DOHH2 (cell line): ENCODE data around the gene UBE2Z.

Source experiments
- H3F3A ChIP-seq: fragments of 200-600 bp; sonication (generic), shearing (Covaris generic); 2 replicates; pipeline ENCODE4 v1.6.0; 2016; ENCODE audit warnings: antibody characterized with exemption, mild to moderate bottlenecking; ENCODE audit not compliant: control insufficient read depth, insufficient read depth
- H3K27ac ChIP-seq: fragments of 200-600 bp; sonication (generic); 2 replicates; pipeline ENCODE4 v1.5.1; 2014; ENCODE audit warnings: low read depth, mild to moderate bottlenecking, low read length, moderate library complexity
- H3K27me3 ChIP-seq: fragments of 200-600 bp; sonication (generic); 2 replicates; pipeline ENCODE4 v1.6.1; 2014; ENCODE audit warnings: mild to moderate bottlenecking, low read length, mixed read lengths; ENCODE audit not compliant: control insufficient read depth
- H3K36me3 ChIP-seq: fragments of 200-600 bp; sonication (generic); 2 replicates; pipeline ENCODE4 v1.6.1; 2014; ENCODE audit warnings: mild to moderate bottlenecking, low read length, moderate library complexity, mixed read lengths; ENCODE audit not compliant: control insufficient read depth
- H3K4me1 ChIP-seq: fragments of 200-600 bp; sonication (generic); 2 replicates; pipeline ENCODE4 v1.6.1; 2014; ENCODE audit warnings: mild to moderate bottlenecking, low read length, mixed read lengths; ENCODE audit not compliant: control insufficient read depth
- H3K4me2 ChIP-seq: fragments of 200-600 bp; sonication (generic); 2 replicates; pipeline ENCODE4 v1.6.0; 2014; ENCODE audit warnings: mild to moderate bottlenecking, low read length, moderate library complexity
- H3K4me3 ChIP-seq: fragments of 200-600 bp; sonication (generic); 2 replicates; pipeline ENCODE4 v1.5.1; 2014; ENCODE audit warnings: mild to moderate bottlenecking, low read length, mixed read lengths
- H3K79me2 ChIP-seq: fragments of 200-600 bp; sonication (generic); 2 replicates; pipeline ENCODE4 v1.6.1; 2014; ENCODE audit warnings: mild to moderate bottlenecking, low read length, mixed read lengths; ENCODE audit not compliant: control insufficient read depth
- H3K9me2 ChIP-seq: fragments of 200-600 bp; sonication (generic); replicated peaks from 2 replicates; pipeline ENCODE4 v1.6.1; 2014; ENCODE audit warnings: mild to moderate bottlenecking, low read length, mixed read lengths; ENCODE audit not compliant: control insufficient read depth
- H3K9me3 ChIP-seq: fragments of 200-600 bp; sonication (generic); 2 replicates; pipeline ENCODE4 v1.6.1; 2014; ENCODE audit warnings: antibody characterized with exemption, low read length, mixed read lengths; ENCODE audit not compliant: control insufficient read depth, insufficient read depth
- H4K20me1 ChIP-seq: fragments of 200-600 bp; sonication (generic); 2 replicates; pipeline ENCODE4 v1.6.0; 2014; ENCODE audit warnings: low read depth, mild to moderate bottlenecking, antibody characterized with exemption, low read length, moderate library complexity; ENCODE audit not compliant: control insufficient read depth, insufficient read depth
- EZH2phosphoT487 ChIP-seq: fragments of 200-600 bp; sonication (generic); IDR thresholded peaks from 2 replicates; pipeline ENCODE4 v1.6.1; 2017; ENCODE audit warnings: borderline replicate concordance, mild to moderate bottlenecking, antibody characterized with exemption, low read length, moderate library complexity, mixed read lengths
- TF ChIP-seq, protein P1 (sequence below): fragments of 200-600 bp; sonication (generic); IDR thresholded peaks from one replicate; pipeline ENCODE4 v1.5.1; 2014; ENCODE audit warnings: antibody characterized with exemption, mild to moderate bottlenecking, low read depth, low read length; ENCODE audit not compliant: poor library complexity, severe bottlenecking

The UBE2Z gene

DNA sequence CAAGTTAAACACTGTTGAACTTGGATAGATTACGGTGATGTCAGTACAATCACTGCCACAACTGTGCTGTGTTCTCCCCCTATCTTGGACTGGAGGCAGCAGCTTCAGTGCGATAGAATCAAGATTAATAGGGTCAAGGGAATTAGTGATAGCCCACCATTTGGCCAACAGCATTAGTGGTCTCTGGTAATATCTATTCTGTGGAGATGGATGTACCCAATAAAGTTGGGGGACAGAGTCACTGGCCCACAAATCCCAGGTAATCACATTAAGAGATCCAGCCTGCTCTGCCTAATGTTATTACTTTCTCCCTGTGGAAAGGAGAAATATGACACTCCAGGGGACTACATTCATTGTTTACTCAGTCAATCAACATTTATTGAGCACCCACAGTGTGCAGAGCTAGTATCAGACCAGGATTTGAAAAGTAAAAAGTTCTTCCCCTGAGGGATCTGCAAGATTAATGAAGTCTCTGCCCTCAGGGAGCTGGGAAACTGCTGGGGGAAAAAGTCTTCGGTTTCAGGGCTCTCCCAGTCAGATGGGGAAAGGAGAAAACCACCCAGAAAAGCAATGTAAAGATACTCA, 39.2 kb upstream of the UBE2Z start:
- Histone ChIP-seq H4K20me1 (no peaks in the 10 kb centered on the region), H3K9me2 (no peaks in the 10 kb centered on the region), H3K9me3 (no peaks in the 10 kb centered on the region), H3K4me2 (no peak overlapping the region), H3K4me3 (no peak overlapping the region), H3K36me3 (no peaks in the 10 kb centered on the region), H3F3A (no peaks in the 10 kb centered on the region), H3K79me2 (no peaks in the 10 kb centered on the region), H3K27me3 (peaks cover 15% of the 10 kb centered on the region), H3K4me1 (no peaks in the 10 kb centered on the region), H3K27ac (no peak overlapping the region)
- TF ChIP-seq, protein P1, sequence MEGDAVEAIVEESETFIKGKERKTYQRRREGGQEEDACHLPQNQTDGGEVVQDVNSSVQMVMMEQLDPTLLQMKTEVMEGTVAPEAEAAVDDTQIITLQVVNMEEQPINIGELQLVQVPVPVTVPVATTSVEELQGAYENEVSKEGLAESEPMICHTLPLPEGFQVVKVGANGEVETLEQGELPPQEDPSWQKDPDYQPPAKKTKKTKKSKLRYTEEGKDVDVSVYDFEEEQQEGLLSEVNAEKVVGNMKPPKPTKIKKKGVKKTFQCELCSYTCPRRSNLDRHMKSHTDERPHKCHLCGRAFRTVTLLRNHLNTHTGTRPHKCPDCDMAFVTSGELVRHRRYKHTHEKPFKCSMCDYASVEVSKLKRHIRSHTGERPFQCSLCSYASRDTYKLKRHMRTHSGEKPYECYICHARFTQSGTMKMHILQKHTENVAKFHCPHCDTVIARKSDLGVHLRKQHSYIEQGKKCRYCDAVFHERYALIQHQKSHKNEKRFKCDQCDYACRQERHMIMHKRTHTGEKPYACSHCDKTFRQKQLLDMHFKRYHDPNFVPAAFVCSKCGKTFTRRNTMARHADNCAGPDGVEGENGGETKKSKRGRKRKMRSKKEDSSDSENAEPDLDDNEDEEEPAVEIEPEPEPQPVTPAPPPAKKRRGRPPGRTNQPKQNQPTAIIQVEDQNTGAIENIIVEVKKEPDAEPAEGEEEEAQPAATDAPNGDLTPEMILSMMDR = no peak
- no peak for TF ChIP-seq EZH2phosphoT487

DNA sequence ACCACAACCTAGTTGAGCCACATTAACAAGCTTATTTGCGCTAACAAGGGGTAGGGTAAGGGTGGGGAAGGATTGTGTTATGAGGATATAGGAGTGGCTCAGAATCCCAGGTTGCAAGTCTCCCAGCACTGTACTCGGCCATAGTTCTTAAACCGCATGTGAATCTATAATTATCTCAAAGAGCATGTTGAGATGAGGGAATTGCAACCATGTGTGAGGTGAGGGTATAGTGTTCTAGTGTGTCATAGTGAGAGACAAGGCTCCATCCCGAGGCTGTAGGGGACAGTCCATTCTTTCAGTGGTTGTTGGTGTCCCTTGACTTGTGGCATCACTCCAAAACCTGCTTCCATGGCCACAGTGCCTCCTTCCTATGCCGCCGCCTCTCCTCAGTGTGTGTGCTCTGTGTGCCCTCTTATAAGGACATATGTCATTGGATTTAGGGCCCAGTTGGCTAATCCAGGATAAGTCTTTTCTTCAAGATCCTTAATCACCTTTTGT, 38.3 kb upstream of the UBE2Z start:
- Histone ChIP-seq H3K79me2 (no peaks in the 10 kb centered on the region), H3K27me3 (peaks cover 15% of the 10 kb centered on the region), H3K4me2 (no peak overlapping the region), H3K4me1 (no peaks in the 10 kb centered on the region), H3K27ac (no peak overlapping the region), H3K36me3 (no peaks in the 10 kb centered on the region), H3K4me3 (no peak overlapping the region), H3F3A (no peaks in the 10 kb centered on the region), H3K9me3 (no peaks in the 10 kb centered on the region), H4K20me1 (no peaks in the 10 kb centered on the region), H3K9me2 (no peaks in the 10 kb centered on the region)
- no peak for TF ChIP-seq EZH2phosphoT487
- TF ChIP-seq, protein P1 = no peak

- no peaks in the 10 kb centered on the region for H3K9me3 ChIP-seq
- H3K4me1 ChIP-seq = no peaks in the 10 kb centered on the region
- no peak overlapping the region for H3K27ac ChIP-seq
- H3K79me2 ChIP-seq = no peaks in the 10 kb centered on the region
- H3K36me3 ChIP-seq = no peaks in the 10 kb centered on the region
- peaks cover 15% of the 10 kb centered on the region for H3K27me3 ChIP-seq
- no peaks in the 10 kb centered on the region for H3K9me2 ChIP-seq
- H3K4me2 ChIP-seq = no peak overlapping the region
- TF ChIP-seq, protein P1 = no peak
- TF ChIP-seq EZH2phosphoT487 = no peak
- H3K4me3 ChIP-seq = no peak overlapping the region
- no peaks in the 10 kb centered on the region for H4K20me1 ChIP-seq
- no peaks in the 10 kb centered on the region for H3F3A ChIP-seq
Observed at GRCh38 chr17:48871035-48871550, 37.1 kb upstream of the UBE2Z start.
